GM12878 (cell line): Measurements from ENCODE around the gene MAP3K7. TPM values are rescaled to one million over a fixed set of nuclear protein-coding genes. Genes with fewer than 3 reads are reported as not detected.

ENCODE experiments used
- CHD4 ChIP-seq: fragments of 200-600 bp; sonication (generic); IDR thresholded peaks from 2 replicates; pipeline ENCODE4 v1.6.1; 2016; ENCODE audit warnings: mild to moderate bottlenecking
- EZH2 ChIP-seq: IDR thresholded peaks from 2 replicates; pipeline ENCODE4 v1.6.1; 2012; ENCODE audit warnings: low read depth, mild to moderate bottlenecking, control low read depth, inconsistent platforms, low read length, borderline replicate concordance; ENCODE audit not compliant: control insufficient read depth
- FOXK2 ChIP-seq: fragments of 450-650 bp; IDR thresholded peaks from 2 replicates; pipeline ENCODE4 v1.6.1; 2017; ENCODE audit warnings: mild to moderate bottlenecking, moderate library complexity
- MEF2B ChIP-seq: fragments of 450-650 bp; IDR thresholded peaks from 2 replicates; pipeline ENCODE4 v1.6.1; 2018; ENCODE audit warnings: mild to moderate bottlenecking, moderate library complexity; ENCODE audit not compliant: partially characterized antibody, poor library complexity, severe bottlenecking
- MXI1 ChIP-seq: fragments of 150-350 bp; IDR thresholded peaks from 2 replicates; pipeline ENCODE4 v1.6.1; 2011; ENCODE audit warnings: low read depth, mild to moderate bottlenecking, inconsistent platforms, low read length, improper control_type of control experiment
- NFIC ChIP-seq: IDR thresholded peaks from 2 replicates; pipeline ENCODE4 v1.6.1; 2012; ENCODE audit warnings: low read depth, mild to moderate bottlenecking, inconsistent platforms, low read length, moderate library complexity
- SIN3A ChIP-seq: IDR thresholded peaks from 2 replicates; pipeline ENCODE4 v1.6.1; 2012; ENCODE audit warnings: low read depth, low read length, improper control_type of control experiment
- STAT1 ChIP-seq: fragments of 450-650 bp; conservative IDR thresholded peaks from 2 replicates; pipeline ENCODE4 v1.6.1; 2014; ENCODE audit warnings: antibody characterized with exemption, mild to moderate bottlenecking
- TCF3 ChIP-seq: IDR thresholded peaks from 2 replicates; pipeline ENCODE4 v1.6.1; 2012; ENCODE audit warnings: low read depth, mild to moderate bottlenecking, low read length, borderline replicate concordance; ENCODE audit not compliant: insufficient read depth
- ZNF217 ChIP-seq: fragments of 450-650 bp; IDR thresholded peaks from 2 replicates; pipeline ENCODE4 v1.6.1; 2017; ENCODE audit warnings: antibody characterized with exemption, mild to moderate bottlenecking
- polyA plus RNA-seq, 11 experiments: library from polyadenylated mRNA; depleted of rRNA in 4 of 11; unstranded in 6 of 11; stranded (reverse) in 5 of 11; fragments of >200 nt; fragmentation: Nextera tagmentation in 4 of 11; fragmentation: Illumina TruSeq in 1 of 11; extraction: Ambion mirVana in 4 of 11; extraction: Trizol in 1 of 11; gene quantifications; 1 replicate in 1 of 11; 2 replicates in 10 of 11; pipeline versions ENCODE4 v1.2.1 to v1.2.3, GENCODE V29; 2011 to 2016; ENCODE audit warnings: inconsistent platforms in 2 of 11, missing spikeins in 2 of 11, low read depth in 1 of 11
- total RNA-seq, 4 experiments: library from RNA; depleted of rRNA in 3 of 4; stranded (reverse); fragments of >200 nt in 3 of 4; fragmentation: Illumina TruSeq in 1 of 4; extraction: Trizol in 1 of 4; gene quantifications; 2 replicates each; pipeline versions ENCODE4 v1.2.1 to v1.2.3, GENCODE V29; 2013 to 2021
- TF ChIP-seq, protein P1 (sequence below): fragments of 450-650 bp; IDR thresholded peaks from 2 replicates; pipeline ENCODE4 v1.6.1; 2017; ENCODE audit warnings: low read depth, mild to moderate bottlenecking, moderate library complexity
- TF ChIP-seq, protein P2 (sequence below): IDR thresholded peaks from 2 replicates; pipeline ENCODE4 v1.6.1; 2012; ENCODE audit warnings: improper control_type of control experiment, low read depth, low read length; ENCODE audit not compliant: insufficient replicate concordance

MAP3K7 gene
- total and polyA plus RNA-seq, 10 of the 15 experiments (the other 5 are each of a cell fraction or from before 2014, with no cell fraction given): 7.0 to 42.6 (median 22.0) TPM

GRCh38 chr6:90610751-90611542, 24.1 kb upstream of the MAP3K7 start (continued):
- TF ChIP-seq, protein P1, sequence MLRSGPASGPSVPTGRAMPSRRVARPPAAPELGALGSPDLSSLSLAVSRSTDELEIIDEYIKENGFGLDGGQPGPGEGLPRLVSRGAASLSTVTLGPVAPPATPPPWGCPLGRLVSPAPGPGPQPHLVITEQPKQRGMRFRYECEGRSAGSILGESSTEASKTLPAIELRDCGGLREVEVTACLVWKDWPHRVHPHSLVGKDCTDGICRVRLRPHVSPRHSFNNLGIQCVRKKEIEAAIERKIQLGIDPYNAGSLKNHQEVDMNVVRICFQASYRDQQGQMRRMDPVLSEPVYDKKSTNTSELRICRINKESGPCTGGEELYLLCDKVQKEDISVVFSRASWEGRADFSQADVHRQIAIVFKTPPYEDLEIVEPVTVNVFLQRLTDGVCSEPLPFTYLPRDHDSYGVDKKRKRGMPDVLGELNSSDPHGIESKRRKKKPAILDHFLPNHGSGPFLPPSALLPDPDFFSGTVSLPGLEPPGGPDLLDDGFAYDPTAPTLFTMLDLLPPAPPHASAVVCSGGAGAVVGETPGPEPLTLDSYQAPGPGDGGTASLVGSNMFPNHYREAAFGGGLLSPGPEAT: no peak
- TF ChIP-seq STAT1 (no peak), TCF3 (no peak), MEF2B (no peak), FOXK2 (no peak), ZNF217 (no peak), CHD4 (no peak), SIN3A (no peak), MXI1 (no peak), EZH2 (0 out of 2 replicates have a peak, but pooled peaks have one; percentile 48), NFIC (no peak)
- TF ChIP-seq, protein P2, sequence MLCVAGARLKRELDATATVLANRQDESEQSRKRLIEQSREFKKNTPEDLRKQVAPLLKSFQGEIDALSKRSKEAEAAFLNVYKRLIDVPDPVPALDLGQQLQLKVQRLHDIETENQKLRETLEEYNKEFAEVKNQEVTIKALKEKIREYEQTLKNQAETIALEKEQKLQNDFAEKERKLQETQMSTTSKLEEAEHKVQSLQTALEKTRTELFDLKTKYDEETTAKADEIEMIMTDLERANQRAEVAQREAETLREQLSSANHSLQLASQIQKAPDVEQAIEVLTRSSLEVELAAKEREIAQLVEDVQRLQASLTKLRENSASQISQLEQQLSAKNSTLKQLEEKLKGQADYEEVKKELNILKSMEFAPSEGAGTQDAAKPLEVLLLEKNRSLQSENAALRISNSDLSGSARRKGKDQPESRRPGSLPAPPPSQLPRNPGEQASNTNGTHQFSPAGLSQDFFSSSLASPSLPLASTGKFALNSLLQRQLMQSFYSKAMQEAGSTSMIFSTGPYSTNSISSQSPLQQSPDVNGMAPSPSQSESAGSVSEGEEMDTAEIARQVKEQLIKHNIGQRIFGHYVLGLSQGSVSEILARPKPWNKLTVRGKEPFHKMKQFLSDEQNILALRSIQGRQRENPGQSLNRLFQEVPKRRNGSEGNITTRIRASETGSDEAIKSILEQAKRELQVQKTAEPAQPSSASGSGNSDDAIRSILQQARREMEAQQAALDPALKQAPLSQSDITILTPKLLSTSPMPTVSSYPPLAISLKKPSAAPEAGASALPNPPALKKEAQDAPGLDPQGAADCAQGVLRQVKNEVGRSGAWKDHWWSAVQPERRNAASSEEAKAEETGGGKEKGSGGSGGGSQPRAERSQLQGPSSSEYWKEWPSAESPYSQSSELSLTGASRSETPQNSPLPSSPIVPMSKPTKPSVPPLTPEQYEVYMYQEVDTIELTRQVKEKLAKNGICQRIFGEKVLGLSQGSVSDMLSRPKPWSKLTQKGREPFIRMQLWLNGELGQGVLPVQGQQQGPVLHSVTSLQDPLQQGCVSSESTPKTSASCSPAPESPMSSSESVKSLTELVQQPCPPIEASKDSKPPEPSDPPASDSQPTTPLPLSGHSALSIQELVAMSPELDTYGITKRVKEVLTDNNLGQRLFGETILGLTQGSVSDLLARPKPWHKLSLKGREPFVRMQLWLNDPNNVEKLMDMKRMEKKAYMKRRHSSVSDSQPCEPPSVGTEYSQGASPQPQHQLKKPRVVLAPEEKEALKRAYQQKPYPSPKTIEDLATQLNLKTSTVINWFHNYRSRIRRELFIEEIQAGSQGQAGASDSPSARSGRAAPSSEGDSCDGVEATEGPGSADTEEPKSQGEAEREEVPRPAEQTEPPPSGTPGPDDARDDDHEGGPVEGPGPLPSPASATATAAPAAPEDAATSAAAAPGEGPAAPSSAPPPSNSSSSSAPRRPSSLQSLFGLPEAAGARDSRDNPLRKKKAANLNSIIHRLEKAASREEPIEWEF: no peak
